Coronary artery (tissue), 2 donors: Measurements from ENCODE around the gene BABAM2.

Experiments
- DNase-seq: peaks from one replicate; pipeline ENCODE4 v3.0.0-alpha.2; 2017; ENCODE audit warnings: low spot score
- H3K27ac ChIP-seq, 2 donors: fragments of 200-600 bp; sonication (generic); one replicate each; pipeline ENCODE4 v1.5.1; 2016 to 2019
- H3K4me3 ChIP-seq: fragments of 200-600 bp; sonication (generic); 2 replicates; pipeline ENCODE4 v1.5.1; 2016; ENCODE audit warnings: mild to moderate bottlenecking, moderate library complexity
- CTCF ChIP-seq: fragments of 200-600 bp; sonication (generic); IDR thresholded peaks from one replicate; pipeline ENCODE4 v1.5.1; 2019; ENCODE audit warnings: antibody characterized with exemption

Gene BABAM2

DNA sequence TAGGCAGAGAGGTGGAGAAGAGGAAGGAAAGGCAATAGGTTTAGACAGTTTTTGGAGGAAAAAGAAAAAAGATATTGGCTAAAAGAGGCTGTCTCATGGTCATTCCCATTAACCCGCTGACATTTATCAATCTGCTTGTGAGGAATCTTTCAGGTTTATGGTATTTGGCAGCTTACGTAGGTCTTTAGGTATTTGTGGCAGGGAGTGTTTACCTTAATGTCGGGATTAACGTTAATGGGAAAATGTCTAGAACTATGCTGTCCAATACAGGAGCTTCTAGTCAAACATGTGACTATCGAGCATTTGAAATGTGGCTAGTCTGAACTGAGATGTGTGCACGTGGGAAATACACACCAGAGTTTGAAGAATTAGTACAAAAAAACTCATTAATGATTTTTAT lies 144.2 kb downstream of the BABAM2 start:
- Histone ChIP-seq H3K4me3 (no peak overlapping the region), H3K27ac (no peak overlapping the region)
- no peak for DNase-seq
- no peak for TF ChIP-seq CTCF

DNA sequence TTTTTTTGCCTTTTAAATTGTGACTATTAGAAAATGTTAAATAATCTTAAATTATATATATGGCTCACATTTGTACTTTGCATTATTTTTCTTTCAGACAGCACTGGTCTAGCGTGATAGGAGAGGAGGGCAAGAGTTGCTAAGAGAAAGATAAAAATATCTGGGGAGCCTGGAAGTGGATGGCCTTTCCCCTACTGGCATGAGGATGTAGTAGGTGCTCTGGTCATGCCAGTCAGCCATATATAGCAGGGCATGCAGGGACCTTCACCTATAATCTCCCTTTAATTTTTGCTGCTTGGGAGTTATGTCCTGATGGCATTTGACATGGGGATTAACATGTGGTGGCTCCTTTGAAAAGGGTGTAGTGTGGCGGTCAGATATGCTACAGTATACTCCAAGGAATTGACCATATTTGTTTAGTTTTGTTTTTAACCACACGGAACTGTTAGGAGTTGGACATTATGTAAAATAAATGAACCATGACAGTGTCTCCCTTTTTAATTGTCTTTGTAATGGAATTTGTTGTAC lies 144.7 kb downstream of the BABAM2 start:
- H3K4me3 ChIP-seq = no peak overlapping the region
- TF ChIP-seq CTCF = no peak
- H3K27ac ChIP-seq = no peak overlapping the region
- DNase-seq = no peak

DNA sequence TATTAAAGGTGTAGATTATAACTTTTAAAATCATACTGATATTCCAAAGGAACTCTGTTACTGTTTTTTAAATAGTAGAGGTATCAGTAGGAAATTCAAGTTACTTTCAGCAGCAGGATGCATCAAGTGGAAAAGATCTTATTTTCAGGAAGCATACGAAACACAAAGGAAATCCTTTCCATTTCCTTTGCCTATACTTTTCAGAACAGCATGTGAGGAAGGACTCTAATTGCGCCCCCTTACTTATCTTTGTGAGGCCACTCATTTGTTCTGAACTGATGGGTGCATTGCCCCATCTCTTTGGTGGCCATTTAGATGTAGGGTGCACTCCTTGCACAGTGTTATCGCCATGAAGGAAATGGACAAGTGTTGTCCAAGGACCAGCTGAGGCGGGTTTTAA lies 145.3 kb downstream of the BABAM2 start:
- DNase-seq = no peak
- Histone ChIP-seq H3K27ac (no peak overlapping the region), H3K4me3 (no peak overlapping the region)
- no peak for TF ChIP-seq CTCF

GRCh38 chr2:28036307-28036706 lies 145.8 kb downstream of the BABAM2 start:
- Histone ChIP-seq H3K4me3 (no peak overlapping the region), H3K27ac (no peak overlapping the region)
- DNase-seq = no peak
- no peak for TF ChIP-seq CTCF

DNA sequence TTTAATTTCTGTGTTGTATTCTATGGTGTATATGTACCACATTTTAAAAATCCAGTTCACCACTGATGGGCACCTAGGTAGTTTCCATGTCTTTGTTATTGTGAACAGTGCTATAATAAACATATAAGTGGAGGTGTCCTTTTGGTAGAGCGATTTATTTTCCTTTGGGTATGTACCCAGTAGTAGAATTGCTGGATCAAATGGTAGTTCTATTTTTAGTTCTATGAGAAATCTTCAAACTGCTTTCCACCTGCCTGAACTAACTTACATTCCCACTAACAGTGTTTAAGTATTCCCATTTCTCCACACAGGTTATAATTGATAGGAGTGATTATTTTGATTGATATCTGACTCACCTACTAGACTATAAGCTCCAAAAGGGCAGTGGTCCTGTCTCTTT lies 148.2 kb downstream of the BABAM2 start:
- Histone ChIP-seq H3K27ac (no peak overlapping the region), H3K4me3 (no peak overlapping the region)
- no peak for TF ChIP-seq CTCF
- DNase-seq = no peak

DNA sequence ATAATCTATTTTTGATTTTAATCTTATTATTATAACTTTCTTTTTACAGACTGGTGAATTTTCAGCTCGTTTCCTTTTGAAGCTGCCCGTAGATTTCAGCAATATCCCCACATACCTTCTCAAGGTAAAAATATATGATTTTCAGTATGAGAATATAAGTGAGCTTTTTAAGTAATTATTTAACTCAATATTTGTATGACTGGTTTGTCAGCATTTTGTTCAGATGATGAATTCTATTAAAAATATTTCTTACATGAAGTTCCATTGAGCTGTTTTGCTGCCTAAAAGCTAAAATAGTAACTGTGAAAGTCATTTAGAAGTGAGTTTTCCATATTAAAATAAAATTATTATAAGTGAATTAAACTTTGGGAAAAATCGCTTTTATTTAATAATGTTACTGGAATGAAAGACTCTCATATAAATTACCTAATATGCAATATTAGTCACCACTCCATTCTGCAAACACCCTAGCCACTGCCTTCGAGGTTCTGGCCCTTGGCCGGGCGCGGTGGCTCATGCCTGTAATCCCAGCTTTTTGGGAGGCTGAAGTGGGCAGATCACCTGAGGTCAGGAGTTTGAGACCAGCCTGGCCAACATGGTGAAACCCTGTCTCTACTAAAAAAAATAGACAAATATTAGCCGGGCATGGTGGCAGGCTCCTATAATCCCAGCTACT lies 155.3 kb downstream of the BABAM2 start:
- H3K27ac ChIP-seq = no peak overlapping the region
- no peak for TF ChIP-seq CTCF
- no peak for DNase-seq
- H3K4me3 ChIP-seq = no peak overlapping the region

DNA sequence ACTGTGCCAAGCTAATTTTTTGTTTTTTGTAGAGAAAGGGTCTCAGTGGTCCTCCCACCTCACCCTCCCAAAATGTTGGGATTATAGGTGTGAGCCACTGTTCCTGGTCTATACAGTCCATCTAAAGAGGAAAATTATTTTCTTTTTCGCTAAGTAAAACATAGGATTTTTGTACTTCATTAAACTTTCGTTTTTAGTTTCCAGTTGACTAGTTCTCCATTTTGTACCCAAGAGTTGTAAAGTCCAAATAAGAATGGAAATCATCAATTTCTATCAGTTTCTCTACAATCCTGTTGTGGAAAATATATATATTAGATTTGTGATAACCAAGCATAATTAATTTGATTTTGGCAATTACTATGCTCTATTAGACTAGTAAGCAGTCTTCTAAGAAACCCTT lies 156.4 kb downstream of the BABAM2 start:
- TF ChIP-seq CTCF = no peak
- DNase-seq = no peak
- Histone ChIP-seq H3K27ac (no peak overlapping the region), H3K4me3 (no peak overlapping the region)
